NCI-H146 (cell line): ENCODE data around the gene FAM174A.
"Not testable (repeated sequence)": the region's sequence is repeated elsewhere in the genome, so short reads cannot be mapped to it uniquely, and the experiment has no call there.

ENCODE experiments used
- DNase-seq: peaks from one replicate; lab custom pipeline; 2025; lab: John Stamatoyannopoulos, UW

Gene FAM174A

DNA sequence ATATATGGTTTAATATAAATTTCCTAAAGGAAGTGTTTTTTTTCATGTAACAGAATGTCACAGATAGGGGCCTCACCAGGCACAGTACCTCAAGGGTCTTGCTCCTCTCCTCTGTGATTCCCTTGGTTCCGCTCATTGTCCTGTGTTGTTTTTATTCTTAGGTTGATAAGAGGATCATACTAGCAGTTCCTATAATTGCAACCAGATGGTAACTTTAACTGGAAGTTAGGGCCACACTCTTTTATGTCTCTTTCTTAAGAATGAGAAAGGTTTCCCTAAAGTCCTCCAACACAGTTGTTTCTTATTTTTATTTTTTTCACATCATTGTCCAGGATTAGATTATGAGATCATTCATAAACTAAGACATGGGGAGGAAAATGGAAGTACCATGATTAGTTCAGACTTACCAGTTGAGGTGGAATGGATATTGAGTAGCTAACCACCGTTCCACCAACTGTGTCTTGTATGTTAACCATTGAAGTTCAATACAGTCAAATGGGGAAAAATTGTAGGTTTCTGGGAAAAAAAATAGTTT, 41.1 kb downstream of the FAM174A start:
- DNase-seq: no peak

- no peak for DNase-seq
These were observed 42.3 kb downstream of the FAM174A start for GRCh38 chr5:100577506-100577905.

DNA sequence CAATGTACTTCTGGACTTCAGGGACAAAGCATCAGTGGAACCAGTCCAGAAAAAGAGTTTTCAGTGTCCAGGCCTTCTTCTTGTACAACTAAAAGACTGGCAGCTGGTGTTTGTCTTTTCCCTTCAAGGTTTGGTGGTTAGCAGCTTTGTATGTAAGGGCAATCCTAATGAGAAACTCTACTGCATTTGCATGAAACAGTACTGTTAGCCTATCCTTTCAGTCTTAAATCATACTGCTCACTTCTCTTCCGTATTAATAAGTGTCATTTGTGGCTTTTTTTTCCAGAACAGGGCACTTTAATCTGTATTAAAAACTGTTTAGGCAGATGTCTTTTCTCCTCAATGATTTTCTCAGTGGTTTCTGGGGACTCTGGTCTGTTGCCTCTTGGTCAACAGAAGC, 48.9 kb downstream of the FAM174A start:
- DNase-seq: no peak

DNA sequence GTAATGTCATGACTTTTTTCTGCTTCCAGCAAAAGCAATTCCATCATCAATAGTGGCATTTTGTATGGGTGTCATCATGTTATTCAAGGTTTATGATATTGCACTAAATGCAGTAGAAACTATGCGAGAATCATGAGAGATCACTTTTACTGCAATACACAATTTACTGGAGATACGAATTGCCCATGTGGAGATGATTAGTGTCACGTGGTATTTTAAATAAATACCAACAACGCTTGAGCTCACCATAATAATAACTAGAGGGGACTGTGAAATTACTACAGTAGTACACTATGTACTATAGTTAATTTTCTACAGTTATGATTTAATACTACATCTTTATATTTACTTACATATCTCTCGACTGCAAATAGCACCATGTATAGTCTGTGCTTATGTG, 49.7 kb downstream of the FAM174A start:
- no peak for DNase-seq

DNA sequence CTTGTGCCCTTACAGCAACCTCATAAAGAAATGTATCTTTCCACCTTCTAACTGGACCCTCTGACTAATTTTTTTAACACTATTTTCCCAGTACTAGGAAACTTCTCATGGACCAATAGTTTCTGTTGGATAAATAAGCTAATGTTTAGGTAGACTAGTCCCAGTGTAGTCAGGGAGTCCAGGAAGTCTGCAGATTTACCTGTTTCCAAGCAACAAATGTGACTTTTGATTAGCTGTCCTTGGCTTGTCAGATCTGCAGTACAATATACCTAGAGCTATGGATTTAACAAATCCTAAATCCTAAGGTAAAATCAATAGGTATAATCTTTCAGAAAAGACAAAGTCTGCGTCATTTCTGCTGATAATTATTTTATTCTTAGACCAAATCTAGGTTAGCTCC, 55.7 kb downstream of the FAM174A start:
- DNase-seq: no peak

GRCh38 chr5:100595152-100595811, 60.1 kb downstream of the FAM174A start:
- DNase-seq: no peak

- DNase-seq: no peak
These were observed 60.6 kb downstream of the FAM174A start for GRCh38 chr5:100595812-100596173.

DNA sequence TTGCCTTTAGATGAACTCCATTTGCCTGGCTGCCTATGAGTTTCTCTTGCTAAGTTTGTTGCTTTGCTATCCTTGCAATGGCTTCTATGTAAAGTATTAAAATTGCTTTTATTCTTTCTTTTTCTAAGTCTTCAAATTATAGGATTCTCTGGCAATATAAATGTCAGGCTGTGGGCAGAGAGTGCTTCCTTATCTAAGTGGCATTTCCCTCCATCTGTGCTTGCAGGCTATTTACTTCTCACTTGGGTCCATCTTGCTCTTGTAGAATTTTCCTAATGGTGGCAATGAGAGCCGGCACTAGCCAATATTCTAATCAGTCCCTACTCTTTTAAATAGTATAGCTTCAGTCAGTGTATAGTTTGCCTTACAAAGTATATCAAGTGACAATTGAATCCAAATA, 63.3 kb downstream of the FAM174A start:
- DNase-seq: no peak

DNA sequence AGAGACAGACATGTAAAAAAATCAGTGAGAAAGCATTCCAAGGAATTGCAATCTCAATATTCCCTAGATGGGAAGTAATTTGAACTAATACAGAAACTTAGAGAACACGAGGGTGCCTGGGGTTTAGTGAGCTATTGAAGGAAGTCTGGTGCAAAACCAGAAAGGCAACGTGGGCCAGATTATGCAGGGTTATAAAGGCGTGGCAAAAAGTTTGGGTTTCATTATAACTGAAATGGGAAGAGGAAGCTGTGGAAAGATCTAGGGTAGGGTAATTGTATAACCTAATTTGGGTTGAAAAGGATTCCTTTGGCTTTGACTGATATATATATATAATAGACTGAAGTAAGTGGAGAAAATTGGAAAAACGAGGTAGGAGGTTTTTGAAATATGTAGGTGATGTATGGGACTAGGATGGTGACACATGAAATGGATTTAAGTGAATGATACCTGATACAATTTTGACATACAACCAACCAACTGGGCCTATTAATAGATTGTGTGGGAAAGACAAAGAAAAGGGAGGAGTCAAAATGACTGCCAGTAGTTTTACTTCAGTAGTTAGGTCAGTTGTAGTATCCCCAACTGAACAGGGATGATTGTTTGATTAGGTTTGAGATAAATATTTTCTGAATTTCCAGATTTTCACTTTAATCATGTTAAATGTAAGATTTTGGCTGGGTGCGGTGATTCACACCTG, 65.3 kb downstream of the FAM174A start:
- no peak for DNase-seq

DNA sequence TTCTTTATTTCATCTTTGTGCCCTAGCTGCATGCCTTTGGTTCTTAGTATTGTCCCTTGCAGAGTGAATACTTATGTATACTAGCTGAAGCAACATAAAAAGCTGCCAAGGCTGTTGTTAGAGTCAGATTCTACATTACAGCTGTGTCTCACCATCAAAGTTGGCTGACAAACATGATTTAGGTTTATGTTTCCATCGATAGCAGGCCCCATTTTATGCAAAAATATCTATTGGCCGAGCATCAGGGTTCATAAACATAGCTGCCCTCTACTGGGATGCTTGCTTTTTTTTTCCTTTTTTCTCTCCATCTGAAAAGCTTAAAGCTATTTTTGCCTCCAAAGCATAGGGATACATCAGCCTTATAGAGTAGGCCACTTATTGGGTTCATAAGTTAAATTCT, 68.0 kb downstream of the FAM174A start:
- DNase-seq: no peak

GRCh38 chr5:100604021-100604420, 68.8 kb downstream of the FAM174A start:
- not testable (repeated sequence) for DNase-seq

DNA sequence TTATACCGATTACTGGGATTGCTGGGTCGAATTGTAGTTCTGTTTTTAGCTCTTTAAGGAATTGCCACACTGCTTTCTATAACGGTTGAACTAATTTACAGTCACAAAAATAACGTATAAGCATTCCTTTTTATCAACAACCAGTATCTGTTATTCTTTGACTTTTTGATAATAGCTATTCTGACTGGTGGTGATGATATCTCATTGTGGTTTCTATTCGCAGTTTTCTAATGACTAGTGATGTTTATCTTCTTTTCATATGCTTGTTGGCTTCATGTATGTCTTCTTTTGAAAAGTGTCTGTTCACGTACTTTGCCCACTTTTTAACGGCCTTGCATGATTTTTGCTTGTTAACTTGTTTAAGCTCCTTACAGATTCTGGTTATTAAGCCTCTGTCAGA, 74.4 kb downstream of the FAM174A start:
- no peak for DNase-seq

DNA sequence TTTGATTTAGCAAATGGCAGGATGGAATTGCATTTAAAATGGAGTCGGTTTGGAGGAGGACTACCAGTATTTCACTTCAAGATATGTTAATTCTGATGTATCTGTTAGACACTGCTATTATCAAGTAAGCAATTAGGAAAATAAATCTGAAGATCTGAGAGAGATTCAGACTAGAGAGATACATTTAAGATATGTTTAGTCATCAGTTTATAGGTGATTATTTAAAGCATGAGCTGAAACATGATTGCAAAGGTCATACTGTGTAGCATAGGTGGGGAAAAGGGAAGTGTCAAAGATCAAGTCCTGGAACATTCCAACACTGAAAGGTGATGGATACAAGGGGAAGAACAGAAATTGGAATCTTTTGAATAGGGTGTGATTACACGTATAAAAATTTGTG, 79.1 kb downstream of the FAM174A start:
- no peak for DNase-seq

DNA sequence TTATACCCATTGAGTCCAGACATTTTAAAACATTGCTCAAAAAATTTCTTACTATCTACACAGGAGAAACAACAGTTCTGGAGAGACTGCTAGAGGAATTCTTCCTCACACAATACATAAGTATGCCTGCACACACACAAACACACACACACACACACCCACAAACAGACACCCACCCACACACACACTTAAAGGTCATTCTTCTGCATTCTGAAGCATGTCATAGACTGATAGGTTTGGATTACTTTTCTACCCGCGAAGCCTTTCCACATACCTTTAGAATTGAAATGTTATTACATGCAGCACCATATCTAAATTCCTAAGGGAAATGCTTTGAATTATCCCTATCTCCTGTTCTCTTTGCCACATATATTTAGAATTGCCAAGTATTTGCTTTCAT, 80.2 kb downstream of the FAM174A start:
- DNase-seq: no peak

- no peak for DNase-seq
These were observed 81.1 kb downstream of the FAM174A start for GRCh38 chr5:100616291-100616690.

DNA sequence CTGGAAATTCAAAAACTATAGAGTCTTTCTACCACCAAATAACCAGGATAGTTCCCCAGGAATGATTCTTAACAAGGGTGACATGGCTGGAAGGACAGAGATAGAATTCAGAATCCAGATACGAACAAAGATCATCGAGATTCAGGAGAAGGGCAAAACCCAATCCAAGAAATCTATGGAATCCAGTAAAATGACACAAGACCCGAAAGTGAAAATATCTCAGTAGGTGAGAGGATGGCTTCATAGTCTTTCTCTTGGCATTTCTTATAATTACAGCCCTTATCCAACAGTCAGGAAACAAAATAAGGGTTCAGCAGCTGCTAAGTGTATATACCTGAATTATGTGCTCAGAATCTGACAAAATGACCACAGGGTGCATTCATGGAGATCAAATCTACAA, 81.8 kb downstream of the FAM174A start:
- no peak for DNase-seq

DNA sequence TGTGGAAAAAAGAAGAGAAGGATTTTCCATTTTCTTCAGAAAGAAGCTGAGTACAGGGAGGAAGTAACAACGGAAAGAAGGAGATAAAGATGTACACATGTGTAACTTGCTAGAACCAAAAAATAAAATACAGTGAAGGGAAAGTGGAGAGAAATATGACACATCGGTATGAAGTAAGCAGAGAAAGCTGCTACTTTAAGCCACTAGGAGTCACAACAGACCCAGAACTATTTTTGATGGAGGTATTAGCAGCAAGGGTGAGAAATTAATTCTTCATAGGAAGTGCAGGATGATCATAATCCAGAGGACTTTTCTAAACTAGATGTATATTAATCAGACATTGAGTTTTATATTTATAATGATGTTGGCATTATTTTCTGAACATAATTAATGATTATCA, 88.5 kb downstream of the FAM174A start:
- no peak for DNase-seq

DNA sequence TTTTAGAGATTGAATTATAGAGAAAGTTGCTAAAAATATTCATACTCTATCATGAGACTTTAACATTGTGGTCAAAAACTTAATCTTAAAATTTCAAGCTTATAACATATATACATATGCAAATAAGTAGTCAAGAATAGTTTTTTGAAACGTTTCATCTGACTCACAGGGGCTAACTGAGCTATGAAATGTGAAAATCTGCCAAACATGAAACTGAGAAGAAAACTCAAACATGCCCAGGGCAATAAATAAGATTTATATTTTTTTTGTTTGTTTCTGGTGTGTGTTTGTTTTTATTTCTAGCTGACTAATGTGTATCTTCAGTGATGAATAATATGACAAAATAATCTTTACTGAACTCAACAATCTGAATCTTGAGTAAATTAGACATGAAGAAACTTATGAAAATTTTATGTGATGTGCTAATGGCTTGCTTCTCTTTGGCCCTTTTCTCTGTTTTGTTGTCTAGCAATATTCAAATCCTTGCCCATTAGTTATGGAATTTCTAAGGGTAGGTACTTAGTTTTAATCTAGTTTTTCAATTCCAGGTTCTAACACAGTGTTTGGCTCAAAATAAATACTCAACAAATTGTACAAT, 99.9 kb downstream of the FAM174A start:
- DNase-seq: no peak
